ENCODE measurements around the gene PRKCB.

Gene PRKCB

DNA sequence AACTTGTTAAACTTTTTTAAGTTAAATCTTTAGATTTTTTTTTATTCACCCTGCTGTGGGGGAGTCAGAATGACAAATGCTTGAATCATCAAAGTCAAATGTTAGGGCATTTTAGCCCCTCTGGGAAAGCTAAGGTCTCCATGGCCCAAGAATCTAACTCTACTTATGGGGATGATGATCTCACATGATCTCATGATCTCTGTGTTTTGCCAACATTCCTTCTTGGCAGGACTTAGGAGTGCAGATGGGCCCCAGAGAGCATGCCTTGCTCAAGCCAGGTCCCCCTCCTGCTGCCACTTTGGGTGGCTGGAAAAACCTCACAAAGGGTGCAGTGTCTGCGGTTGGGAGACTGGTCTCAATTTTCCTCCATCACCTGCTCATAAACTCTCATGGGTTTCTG, 108.6 kb downstream of the PRKCB start:
- DNase-seq: no peak

DNA sequence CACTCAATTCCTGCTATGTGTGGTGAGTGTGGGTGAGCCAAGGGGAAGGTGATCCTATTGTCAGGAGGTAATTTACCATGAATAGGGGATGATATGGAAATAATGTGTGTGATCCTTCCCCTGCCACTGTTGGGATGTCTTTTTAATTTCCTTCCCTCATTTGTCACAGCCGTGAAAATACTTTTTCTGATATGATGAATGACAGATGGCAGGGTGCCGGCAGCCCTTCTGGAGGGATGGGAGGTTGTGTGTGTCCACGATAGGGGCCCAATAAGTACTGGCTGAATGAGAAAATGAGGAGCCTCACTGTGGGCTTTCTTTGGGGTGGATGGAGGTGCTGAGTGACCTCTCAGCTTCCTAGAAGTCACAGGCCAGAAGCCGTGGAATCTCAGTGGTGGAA, 109.5 kb downstream of the PRKCB start:
- DNase-seq: no peak

DNA sequence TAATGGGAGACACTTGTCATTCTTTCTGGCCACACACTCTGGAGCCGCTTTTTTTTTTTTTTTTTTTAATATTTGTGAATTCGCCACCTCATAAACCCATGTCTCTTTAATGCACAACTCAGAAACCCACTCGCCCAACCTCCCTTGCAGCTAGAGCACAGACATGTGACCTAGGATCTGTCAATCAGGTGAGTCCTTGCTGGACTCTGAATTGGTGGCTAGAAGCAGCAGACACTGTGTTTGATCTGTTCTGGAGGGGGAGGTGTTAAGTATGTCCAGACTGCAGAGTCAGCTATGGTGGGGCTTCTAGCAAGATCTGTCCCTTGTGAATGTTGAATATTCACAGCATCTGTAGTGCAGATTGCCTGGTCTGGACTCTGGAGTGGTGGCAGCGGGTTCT, 112.1 kb downstream of the PRKCB start:
- no peak for DNase-seq

DNA sequence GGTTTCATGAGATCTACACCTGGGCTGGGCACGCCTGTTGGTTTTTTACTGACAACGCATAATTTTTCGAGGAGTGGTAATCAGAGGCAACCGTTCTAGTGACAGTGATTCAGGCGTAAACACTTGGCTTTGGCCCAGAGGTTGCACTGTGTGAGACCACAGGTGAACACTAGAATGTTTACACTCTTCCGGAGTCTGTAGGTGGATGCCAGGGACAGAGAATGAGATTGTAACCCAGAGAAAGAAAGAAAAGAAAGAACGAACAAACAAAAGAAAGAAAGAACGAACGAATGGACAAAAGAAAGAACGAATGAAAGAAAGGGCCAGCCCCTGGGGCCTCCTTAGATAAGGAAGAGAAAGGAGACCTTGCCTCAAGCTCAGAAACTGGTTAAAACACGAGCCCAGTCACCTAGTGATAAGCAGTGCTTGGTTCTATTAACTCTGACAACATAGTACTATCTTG, 113.2 kb downstream of the PRKCB start:
- no peak for DNase-seq

DNA sequence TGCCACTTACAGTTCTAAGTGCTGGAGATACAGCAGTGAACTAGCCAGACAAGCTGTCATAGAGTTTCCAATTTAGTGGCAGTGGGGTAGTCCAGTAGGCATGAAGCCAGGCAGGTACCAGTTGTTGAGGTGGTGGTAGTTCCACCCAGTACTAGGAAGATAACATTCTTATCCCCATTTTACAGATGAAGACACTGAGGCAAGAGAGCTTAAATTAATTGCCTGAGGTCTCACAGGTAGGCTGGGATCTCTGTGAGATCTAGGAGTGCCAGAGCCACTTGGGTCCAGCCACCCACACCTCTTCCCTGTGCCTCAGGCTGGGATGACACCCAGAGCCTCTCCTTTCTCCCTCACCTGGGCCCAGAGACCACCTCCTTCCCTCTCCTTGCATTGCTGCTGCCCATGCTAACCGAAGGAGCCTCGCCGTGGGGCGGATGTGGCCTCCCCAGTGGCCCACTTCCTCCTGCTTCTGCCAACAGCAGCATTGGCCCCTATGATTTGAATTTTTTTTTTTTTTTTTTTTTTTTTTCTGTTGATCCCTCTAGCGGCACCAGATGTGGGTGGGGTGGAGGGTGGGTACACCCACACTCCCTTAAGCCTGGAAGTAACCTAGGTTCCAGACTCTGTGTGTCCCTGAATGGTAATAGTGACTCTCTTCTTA, 114.0 kb downstream of the PRKCB start:
- no peak for DNase-seq

DNA sequence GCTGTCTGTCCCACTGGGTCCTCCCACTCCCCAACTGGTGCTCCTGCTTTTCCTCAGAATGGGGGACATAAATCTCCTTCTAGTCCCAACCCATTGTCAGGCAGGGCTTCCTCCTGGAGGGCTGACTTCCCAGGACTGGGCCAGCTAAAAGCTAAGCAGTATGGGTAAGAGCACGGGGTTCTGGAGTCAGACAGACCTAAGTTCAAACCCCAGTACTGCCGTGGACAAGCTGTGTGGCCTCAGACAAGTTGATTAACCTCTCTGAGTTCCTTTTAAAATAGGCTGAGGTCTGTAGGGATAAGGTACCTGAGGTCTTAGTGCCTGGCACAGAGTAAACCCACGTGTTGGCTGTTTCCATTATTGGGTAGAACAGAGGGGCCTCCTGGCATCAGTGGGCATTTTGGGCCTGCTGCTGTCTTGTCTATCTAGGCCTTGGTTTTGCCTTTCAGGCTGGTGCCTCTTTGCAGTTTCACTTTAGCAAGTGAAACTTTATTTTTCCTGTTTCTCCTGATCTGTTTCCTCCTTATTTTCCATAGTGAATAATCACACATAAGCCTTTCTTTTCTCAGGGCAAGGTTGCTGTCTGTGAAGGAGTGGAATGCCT, 114.6 kb downstream of the PRKCB start:
- DNase-seq: no peak

DNA sequence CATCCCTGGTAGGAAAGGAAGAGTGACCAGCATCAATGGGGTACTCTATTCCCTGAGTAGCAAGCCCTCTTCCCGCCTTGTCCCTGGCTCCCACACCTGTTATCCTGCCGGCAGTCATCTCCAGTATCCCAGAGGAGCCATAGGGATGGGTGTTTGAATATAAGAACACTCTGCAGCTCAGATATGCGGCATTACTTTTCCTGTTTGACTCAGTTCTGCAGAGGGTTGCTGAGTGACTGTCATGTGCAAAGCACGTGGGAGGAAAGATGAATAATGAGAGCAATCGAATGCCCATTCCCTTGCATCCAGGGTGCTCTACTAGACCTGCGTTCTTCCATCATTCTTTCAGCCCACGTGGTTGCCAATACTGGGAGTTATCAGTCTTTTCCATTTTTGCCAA, 115.1 kb downstream of the PRKCB start:
- DNase-seq: no peak

DNA sequence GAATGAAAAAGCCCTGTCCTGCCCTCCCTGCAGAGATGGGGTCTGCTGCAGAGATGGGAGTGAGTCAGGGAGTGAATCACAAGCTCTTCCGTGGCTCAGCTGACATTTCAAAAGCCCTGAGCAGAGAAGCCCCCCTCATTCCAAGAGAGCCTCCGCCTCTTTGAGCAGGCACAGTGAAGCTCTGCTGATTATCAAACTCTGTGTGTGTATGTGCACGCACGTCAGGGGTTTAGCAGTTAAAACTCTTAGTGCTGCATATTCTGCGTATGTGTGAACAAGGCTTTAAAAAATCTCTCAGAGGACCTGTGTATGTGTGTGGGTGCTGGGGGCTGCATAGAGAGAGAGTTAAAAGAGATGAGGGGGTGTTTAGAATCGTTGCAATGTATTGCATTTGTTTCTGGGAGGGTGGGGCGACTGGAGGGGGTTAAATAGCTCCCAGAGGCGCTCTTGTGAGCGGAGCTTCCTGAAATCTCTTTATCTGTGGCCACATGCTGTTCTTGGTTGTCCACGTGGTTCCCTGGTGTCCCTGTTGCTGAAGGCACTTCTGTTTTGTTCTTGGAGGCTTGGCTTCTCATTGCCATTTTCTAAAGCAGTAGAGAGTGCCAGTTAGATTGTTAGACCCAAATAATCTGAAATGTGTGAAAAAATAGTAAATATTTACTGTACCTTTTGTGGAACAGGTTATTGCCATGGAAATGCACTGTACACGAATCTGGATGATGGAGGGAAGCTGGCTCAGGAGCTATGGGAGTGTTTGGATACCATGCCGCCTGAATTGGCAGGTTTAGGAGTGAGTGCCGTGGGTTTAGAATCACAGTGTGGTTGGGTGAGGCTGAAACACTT, 116.6 kb downstream of the PRKCB start:
- peak; percentile 49 for DNase-seq

DNA sequence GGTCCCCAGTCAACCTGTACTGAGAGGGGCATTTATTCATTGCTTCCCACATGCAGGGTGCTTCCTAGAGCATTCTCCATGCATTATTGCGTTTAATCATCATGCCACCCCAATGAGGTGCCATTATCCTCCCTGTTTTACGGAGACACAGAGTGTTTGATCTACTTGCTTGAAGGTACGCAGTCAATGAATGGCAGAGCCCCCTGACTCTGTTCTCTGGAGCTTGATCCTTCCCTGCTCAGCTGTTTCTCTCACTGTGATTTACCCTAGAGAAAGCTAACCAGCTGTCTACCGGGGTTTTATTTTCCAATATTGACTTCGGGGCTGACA, 117.2 kb downstream of the PRKCB start:
- DNase-seq: no peak

DNA sequence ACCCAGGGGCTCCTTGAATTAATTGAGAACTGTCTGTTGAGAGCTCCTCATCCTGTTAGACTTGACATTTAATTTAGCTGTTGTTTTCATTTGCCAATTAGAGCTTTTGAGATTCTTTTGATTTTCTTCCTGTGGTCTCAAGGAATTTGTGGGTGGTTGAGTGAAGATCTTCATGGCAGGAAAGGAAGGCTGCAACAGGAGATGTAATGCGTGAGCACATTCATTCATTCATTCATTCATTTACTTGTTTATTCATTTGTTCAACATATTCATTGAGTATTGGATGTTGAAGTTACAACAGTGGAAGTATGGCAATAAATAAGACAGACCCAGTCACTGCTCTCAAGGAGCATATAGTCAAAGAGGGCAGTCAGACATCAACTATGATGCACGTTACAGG, 117.7 kb downstream of the PRKCB start:
- DNase-seq: no peak

DNA sequence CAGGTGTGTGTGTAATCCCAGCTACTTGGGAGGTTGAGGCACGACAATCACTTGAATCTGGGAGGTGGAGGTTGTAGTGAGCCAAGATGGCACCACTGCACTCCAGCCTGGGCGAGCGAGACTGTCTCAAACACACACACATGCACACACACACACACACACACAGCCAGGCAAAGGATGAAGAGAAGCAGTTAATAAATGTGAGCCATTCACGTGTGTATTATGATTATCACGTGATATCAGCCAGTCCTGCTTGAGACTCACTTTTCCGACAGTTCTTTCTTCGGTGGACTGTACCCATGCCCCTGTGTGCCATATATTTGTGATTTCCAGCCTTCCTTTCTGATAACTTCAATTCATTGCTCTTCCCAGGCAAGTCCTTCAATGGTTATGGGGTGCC, 119.3 kb downstream of the PRKCB start:
- DNase-seq: no peak

DNA sequence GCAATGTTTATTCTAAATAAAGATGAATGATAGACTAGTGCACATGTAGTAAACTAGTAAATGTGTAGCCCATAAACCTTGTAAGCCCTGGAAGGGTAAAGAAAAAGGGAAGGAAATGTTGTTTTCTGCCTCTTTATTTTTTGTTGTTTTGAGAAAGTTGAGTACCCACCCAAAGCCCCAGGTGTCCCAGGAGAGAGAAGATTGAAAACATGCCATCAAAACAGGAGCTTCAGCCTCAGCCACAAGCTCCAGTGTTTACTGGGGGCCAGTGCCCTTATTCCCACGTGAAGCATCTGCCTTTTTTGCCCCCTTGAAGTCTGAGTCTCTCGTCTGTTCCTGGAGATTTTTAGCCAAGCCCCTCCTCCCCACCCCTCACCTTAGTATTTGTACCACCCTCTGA, 121.5 kb downstream of the PRKCB start:
- DNase-seq: no peak

DNA sequence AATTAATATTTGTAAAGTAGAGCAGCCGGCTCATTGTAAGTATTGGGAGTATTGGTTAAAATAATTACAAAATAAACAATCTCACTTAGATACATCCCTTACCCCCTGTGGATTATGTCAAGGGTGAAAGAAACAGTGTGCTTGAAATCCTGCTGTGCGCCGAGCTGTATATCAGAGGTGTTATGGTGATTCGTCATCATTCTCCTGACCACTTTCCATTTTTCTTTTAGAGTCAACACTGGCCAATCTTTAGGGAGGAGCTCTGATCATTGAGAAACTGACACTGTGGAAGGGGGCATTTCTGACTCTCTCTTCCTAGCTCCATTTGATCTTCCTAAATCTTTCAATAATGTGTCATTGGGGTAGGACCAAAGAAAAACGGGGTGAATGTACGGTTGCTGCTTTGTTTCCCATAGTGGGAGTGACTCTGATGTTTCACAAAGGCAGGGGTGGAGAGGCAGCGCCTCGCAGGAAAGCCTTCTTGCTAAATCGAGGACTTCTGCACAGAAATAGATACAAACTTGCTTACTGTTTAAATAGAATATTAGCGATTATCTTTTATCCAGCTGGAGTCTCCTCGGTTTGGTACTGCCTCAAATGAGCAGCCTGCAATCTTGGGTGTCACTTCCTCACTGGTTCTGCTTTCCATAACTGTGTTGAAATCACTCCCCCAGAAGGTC, 123.4 kb downstream of the PRKCB start:
- no peak for DNase-seq

DNA sequence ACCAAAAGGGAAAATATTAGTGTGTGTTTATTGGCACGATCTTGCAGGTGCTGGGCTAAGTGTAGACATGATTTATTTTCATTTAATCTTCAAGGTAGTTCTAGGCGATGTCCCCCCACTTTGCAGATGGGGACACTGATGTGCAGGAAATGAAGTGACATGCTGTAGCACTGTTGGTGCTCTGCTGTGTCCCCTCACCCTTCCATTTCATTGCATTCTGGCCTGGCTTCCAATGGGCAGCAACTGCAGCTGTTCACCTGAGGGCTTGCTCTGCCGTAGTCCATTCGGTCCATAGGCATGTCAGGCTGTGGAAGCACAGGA, 123.9 kb downstream of the PRKCB start:
- DNase-seq: no peak

DNA sequence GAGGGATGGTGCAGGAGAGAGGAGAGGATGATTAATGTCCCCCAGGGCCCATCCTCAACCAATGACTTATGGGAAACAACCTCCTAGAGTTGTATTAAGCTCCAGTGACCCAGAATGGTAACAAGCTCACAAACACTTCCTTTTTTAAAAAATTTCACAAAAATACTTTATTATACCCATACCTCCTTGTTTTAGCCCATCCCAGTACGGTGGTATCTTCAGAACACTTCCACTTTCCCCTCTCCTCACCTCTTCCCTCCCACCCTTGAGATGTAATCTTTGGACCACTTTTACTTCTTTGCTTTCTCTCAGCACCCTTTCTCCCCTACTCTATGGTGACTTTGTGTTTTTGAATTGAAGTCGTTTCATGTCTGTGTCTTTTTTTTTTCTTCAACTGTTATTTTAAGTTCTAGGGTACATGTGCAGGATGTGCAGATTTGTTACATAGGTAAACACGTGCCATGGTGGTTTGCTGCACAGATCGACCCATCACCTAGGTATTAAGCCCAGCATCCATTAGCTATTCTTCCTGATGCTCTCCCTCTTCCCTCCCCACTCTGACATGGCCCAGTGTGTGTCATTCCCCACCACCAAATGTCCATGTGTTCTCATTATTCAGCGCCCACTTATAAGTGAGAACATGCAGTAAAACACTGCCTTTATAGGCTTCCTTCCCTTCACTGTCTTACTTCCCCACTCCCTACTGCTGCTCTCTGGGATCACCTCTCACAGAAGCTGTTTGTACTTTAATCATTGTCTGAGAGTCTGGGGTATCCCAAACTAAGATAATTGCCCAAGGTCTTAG, 124.5 kb downstream of the PRKCB start:
- DNase-seq: no peak

DNA sequence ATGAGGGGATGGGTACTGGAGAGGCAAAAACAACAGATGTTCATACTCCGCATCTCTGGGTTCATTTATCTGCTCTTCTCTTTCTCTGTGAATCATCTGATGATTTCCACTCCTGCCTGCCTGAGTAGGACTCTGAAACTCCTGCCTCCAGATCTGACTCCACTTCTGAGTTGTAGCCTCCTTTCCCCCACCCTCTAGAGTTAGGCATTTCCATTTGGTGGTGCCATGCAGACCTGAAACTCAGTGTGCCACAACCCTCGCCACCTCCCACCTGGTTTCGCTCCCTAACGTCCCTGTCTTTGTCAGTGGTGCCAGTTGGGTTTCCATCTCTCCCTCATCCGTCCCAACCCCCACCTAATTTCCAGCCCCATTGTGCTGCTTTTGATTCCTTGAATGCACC, 126.2 kb downstream of the PRKCB start:
- no peak for DNase-seq

DNA sequence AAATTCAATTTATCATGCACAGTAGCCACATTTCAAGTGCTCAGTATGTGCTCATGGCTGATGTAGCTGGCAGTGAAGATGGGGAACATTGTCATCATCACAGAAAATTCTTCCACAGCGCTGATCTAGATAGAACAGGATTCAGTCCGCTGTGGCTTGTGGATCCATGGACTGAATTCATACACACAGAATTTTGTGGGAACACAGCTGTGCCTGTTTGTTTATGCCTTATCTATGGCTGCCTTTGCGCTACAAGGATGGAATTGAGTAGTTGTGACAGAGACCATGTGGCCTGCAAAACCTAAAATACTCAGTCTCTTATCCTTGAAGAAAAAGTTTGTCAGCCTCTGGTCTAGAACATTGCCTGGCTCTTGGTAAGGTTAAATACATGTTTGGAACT, 128.4 kb downstream of the PRKCB start:
- DNase-seq: no peak

DNA sequence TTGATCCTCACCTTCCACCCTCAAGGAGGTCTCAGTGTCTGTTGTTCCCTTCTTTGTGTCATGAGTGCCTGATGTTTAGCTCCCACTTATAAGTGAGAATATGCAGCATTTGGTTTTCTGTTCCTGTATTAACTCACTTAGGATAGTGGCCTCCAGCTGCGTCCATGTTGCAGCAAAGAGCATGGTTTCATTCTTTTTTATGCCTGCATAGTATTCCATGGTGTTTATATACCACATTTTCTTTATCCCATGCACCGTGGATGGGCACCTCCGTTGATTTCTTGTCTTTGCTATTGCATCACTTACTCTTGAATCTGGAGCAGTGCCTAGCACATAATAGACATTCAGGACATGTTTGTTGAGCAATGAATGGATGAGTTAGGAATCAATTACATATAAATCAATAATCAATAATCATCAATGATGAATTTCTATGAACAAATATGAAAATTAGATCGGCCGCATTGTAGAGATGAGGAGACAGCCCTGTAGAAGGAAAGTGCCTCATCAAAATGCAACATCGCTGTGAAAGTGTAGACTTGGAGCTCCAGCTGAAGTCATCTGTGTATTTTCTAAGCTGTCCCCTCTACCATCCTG, 129.5 kb downstream of the PRKCB start:
- DNase-seq: no peak

DNA sequence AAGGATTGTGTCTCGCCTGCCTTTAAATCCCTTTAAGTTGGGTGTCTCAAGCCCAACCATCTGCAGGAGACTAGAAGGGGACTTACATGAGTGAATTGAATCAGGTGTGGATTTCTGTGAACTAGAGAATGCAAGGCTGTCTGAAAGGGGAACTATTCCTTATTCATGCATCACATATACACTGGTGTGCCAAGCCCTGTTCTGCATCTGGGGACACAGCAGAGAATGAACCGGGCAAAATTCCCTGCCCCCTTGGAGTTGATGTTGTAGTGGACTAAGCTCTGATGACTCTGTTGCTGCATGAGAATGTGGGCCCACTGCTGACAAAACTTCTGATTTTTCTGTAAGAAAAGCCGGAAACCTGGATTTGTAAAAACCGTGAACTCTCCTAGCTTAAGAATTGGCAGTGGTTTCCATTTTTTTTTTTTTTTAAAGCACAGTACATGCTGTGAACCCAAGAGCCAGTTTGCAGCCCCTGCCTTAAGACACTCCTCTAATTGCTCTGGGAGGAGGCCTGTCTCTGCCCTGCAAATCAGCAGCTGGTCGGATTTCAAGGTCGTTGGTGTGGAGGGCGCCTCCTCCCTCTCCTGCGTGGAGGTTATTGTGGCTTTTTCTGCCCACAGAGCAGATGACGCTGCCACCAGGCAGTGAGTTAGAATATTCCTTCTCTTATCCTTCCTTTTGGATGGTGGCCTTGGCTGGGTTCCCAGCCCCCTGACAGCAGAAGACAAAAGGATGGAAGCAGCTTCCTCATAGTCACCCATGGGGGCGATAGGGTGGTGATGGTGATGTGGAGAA, 131.0 kb downstream of the PRKCB start:
- DNase-seq: peak; percentile 25

DNA sequence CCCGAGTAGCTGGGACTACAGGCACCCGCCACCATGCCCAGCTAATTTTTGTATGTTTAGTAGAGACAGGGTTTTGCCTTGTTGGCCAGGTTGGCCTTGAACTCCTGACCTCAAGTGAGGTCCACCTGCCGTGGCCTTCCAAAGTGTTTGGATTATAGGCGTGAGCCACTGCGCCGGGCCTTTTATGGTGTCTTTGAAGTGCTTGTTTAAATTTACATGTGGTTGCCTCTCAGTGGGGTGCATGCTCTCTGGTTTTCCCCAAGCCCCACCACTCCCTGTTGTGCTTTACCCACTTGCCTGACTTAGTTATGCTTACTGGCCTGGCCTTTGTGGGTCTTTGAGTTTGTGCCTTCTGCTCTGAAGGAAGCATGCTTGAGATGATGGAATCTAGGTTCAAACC, 132.0 kb downstream of the PRKCB start:
- no peak for DNase-seq

DNA sequence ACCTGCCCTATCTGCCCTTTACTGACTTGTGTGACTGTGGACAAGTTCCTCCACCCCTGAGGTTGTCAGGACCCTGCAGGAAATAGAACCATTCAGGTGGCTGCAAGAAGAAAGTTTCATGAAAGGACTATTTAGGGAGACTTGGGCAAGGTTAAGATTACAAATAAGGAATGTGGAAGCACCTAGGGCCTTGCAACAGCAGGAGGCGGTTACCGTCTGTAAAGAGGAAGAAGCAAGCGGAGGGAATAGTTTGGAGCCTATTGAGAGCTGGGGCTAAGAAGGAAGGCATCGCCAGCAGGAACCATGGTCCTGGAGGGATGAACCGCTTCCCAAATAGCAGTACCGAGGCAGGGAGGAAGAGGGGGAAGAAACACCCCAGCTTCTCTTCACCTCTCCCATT, 132.4 kb downstream of the PRKCB start:
- DNase-seq: no peak
